Psoas muscle (tissue), 8 donors: ENCODE data around the gene SGCD. TPM values are rescaled to one million over a fixed set of nuclear protein-coding genes. Genes with fewer than 3 reads are reported as not detected.

ENCODE experiments used
- ATAC-seq, 4 donors: fragments of 200-7000 bp; cut with Tn5 transposase; one replicate each; pipeline ENCODE4 v1.9.1; 2020; ENCODE audit warnings: moderate library complexity in 3 of 4, mild to moderate bottlenecking in 2 of 4
- DNase-seq, 2 donors: peaks; one replicate each; pipeline ENCODE4 v3.0.0-alpha.2; 2020
- H3K27ac ChIP-seq: fragments of 200-600 bp; one replicate; pipeline ENCODE4 v1.8.0; 2022
- H3K27me3 ChIP-seq, 3 donors: fragments of 200-600 bp in 1 of 3; one replicate each; pipeline versions ENCODE4 v1.6.1 to v1.8.0; 2013 to 2022; ENCODE audit warnings: low read length in 2 of 3, mild to moderate bottlenecking in 2 of 3, moderate library complexity in 1 of 3; ENCODE audit not compliant: insufficient read depth in 3 of 3
- H3K36me3 ChIP-seq, 2 donors: fragments of 200-600 bp in 1 of 2; one replicate each; pipeline versions ENCODE4 v1.6.1 to v1.8.0; 2013 to 2022; ENCODE audit warnings: low read depth in 1 of 2, mild to moderate bottlenecking in 1 of 2, moderate library complexity in 1 of 2; ENCODE audit not compliant: insufficient read depth in 1 of 2
- H3K4me1 ChIP-seq: fragments of 200-600 bp; one replicate; pipeline ENCODE4 v1.8.0; 2022
- H3K4me3 ChIP-seq: fragments of 200-600 bp; one replicate; pipeline ENCODE4 v1.8.0; 2022; ENCODE audit warnings: mild to moderate bottlenecking
- H3K9me3 ChIP-seq: fragments of 200-600 bp; one replicate; pipeline ENCODE4 v1.8.0; 2022
- WGBS, 3 donors: extraction: QIAGEN DNeasy Blood & Tissue Kit; methylation state at CpG; one replicate each; pipeline versions ENCODE4 v1.1.6 to v1.1.7; 2013; 5-methylcytosine and 5-hydroxymethylcytosine counted together
- intact Hi-C, 2 donors: fragments of 100-400 bp; cut with DNase I; formaldehyde crosslinking; loops; one replicate each; pipeline versions ENCODE4 v1.11.0 to v1.14.2; 2022
- polyA plus RNA-seq, 3 donors: library from polyadenylated mRNA; stranded (reverse); fragments of 200-250 nt; gene quantifications; one replicate each; pipeline ENCODE4 v1.2.3, GENCODE V29; 2013
- total RNA-seq, 4 donors: library from RNA; stranded (reverse); fragmentation: NEBNext Ultra II Directional in 2 of 4; extraction: Animal tissue kit (Norgen Biotek cat#: 25700) in 2 of 4; gene quantifications; one replicate each; pipeline versions ENCODE4 v1.2.1 to v1.2.4, GENCODE V29; 2021 to 2023
- TF ChIP-seq, protein P1 (sequence below): fragments of 200-600 bp; IDR thresholded peaks from one replicate; pipeline ENCODE4 v1.8.0; 2022; ENCODE audit warnings: antibody characterized with exemption
- donor health status: healthy with polysubstance abuse.
- donor health status: DM: no; HTN: no; CAD: no; lungs with moderate emphysema.
- donor health status: Bipolar disorder and iron deficiency.
- donor health status: healthy.
- donor health status: DM: yes; HTN: yes; CAD: no.
- donor health status: DM: no; HTN: no; CAD: no.
- donor health status: DM: no; HTN: no; CAD: no.
- donor health status: DM: yes; HTN: yes; CAD: no.

Gene SGCD
- total and polyA plus RNA-seq, 7 donors, result 13.2 to 51.5 (median 33.2) TPM

DNA sequence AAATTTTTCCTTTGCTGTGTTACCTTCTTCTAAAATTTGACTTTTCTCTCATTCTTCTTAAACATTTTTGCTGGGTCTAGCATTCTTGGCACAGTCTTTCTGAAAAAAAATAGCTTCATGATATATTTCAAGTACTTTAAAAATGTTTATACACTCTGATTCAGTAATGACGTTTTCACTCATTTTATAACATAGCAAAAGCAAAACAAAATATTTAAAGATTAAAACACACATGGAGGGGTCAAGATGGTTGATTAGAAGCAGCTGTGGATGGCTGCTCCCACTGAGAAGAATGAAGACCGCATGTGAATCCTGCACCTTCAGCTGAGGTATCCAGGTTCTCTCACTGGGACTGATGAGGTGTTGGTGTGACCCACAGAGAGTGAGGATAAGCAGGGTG is 188.2 kb downstream of the SGCD start:
- Histone ChIP-seq H3K27ac (no peak overlapping the region), H3K36me3 (no peaks in the 10 kb centered on the region), H3K27me3 (no peaks in the 10 kb centered on the region), H3K9me3 (no peaks in the 10 kb centered on the region), H3K4me3 (no peak overlapping the region), H3K4me1 (no peaks in the 10 kb centered on the region)
- intact Hi-C loops, result no loop called here
- TF ChIP-seq, protein P1, sequence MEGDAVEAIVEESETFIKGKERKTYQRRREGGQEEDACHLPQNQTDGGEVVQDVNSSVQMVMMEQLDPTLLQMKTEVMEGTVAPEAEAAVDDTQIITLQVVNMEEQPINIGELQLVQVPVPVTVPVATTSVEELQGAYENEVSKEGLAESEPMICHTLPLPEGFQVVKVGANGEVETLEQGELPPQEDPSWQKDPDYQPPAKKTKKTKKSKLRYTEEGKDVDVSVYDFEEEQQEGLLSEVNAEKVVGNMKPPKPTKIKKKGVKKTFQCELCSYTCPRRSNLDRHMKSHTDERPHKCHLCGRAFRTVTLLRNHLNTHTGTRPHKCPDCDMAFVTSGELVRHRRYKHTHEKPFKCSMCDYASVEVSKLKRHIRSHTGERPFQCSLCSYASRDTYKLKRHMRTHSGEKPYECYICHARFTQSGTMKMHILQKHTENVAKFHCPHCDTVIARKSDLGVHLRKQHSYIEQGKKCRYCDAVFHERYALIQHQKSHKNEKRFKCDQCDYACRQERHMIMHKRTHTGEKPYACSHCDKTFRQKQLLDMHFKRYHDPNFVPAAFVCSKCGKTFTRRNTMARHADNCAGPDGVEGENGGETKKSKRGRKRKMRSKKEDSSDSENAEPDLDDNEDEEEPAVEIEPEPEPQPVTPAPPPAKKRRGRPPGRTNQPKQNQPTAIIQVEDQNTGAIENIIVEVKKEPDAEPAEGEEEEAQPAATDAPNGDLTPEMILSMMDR, result no peak
- no peak for DNase-seq
- no peak for ATAC-seq
- WGBS, 3 donors, result 75 to 79% (median 77%) methylated on average over 2 of the region's 2 CpGs

DNA sequence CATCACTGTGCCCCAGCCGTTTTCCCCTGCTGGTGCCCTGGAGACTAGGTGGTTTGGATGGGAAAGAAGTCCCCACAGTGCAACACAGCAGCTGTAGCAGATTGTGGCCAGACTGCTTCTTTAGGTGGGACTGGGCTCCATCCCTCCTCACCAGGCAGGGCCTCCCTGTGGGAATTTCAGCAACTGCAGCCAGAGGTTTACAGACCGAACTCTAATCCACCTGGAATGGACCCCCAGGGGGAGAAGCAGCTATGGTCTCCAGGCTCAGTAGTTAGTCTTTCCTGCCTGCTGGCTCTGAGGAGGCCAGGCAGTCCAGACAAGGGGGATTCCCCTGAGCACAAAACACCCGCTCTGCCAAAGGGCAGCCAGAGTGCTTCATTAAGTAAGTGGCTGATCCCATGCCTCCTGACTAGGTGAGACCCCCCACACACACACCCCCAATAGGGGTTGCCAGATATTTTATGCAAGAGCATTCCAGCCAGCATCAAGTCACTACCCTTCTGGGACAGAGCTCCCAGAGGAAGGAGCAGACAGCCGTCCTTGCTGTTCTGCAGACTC is 188.9 kb downstream of the SGCD start:
- H3K4me1 ChIP-seq, result no peaks in the 10 kb centered on the region
- TF ChIP-seq, protein P1, result no peak
- WGBS, 3 donors, result 72 to 87% (median 73%) methylated on average over 4 of the region's 4 CpGs
- H3K4me3 ChIP-seq, result no peak overlapping the region
- no peaks in the 10 kb centered on the region for H3K9me3 ChIP-seq
- intact Hi-C loops, result no loop called here
- H3K27me3 ChIP-seq, result no peaks in the 10 kb centered on the region
- ATAC-seq (no peak), DNase-seq (no peak)
- H3K27ac ChIP-seq, result no peak overlapping the region
- H3K36me3 ChIP-seq, result no peaks in the 10 kb centered on the region

DNA sequence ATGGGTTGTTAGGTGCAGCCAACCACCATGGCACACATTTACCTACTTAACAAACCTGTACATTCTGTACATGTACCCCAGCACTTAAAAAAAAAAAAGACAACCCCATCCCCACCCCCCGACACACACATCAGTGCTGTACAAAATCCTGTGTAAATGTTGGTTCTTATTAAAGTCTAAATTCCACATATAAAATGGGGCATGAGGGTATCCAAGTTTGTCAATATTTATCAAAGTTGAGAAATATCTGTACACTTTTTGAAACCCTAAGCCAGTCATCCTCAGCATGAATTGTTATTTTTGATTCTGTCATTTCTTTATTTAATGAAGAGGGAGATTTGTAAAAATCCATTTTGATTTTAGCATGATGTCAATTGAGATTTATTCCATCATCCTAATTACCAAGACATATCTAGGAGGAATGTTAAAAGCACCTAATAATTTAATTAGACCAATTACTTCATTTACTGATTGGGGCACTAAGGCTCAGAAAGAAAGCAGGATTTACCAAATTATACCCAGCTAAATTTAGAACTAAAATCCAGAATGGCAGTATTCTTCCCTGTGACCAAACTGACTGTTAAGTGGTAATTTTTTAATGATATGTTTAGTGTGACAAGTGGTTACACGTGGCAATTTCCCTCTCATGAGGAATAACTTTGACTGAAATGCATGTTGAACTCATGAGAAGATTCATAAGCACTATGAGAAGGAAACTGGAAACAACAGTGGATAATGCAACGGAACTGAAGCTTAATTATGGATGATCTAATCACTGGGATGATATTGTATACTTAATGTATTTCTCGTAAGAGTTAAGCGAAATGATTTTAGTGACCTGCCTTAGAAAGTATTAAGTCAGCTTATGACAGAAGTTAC is 195.9 kb downstream of the SGCD start:
- ATAC-seq, result no peak
- Histone ChIP-seq H3K27me3 (no peaks in the 10 kb centered on the region), H3K9me3 (peaks cover 5% of the 10 kb centered on the region), H3K36me3 (no peaks in the 10 kb centered on the region), H3K4me1 (no peaks in the 10 kb centered on the region), H3K27ac (no peak overlapping the region), H3K4me3 (no peak overlapping the region)
- WGBS, 3 donors, result 54 to 66% (median 66%) methylated on average over 5 of the region's 5 CpGs
- intact Hi-C loops, result no loop called here
- TF ChIP-seq, protein P1, result no peak
- no peak for DNase-seq

DNA sequence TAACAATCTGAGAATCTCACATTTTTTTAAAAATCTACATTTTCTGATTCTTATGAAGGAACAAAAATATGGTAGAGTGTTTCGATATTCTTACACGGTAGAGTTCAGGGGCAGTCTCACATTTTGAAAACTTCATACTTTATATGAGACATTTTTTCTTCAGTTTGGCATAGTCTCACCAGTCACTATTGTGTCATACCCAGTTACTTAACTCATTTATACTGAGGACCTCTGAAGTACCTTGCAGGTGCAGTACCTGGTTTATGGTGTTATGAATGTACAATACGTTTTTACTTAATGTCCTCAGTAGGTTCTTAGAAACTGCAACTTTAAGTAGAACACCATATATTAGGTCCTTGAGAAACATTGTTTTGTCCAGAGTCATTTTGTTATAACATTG is 196.6 kb downstream of the SGCD start:
- DNase-seq (no peak), ATAC-seq (no peak)
- TF ChIP-seq, protein P1, result no peak
- Histone ChIP-seq H3K27ac (no peak overlapping the region), H3K4me3 (no peak overlapping the region), H3K4me1 (peaks cover 3% of the 10 kb centered on the region), H3K9me3 (peaks cover 5% of the 10 kb centered on the region), H3K36me3 (no peaks in the 10 kb centered on the region), H3K27me3 (no peaks in the 10 kb centered on the region)
- 86% methylated on average over 3 of the region's 3 CpGs for WGBS, 3 donors
- intact Hi-C loops, result no loop called here
